Measurements from ENCODE around the gene KSR1. TPM values are rescaled to one million over a fixed set of nuclear protein-coding genes. Genes with fewer than 3 reads are reported as not detected.

Gene KSR1
- total and polyA plus RNA-seq, 2 of the 4 experiments (the other 2 are of a cell fraction): 12.5 to 21.9 TPM

DNA sequence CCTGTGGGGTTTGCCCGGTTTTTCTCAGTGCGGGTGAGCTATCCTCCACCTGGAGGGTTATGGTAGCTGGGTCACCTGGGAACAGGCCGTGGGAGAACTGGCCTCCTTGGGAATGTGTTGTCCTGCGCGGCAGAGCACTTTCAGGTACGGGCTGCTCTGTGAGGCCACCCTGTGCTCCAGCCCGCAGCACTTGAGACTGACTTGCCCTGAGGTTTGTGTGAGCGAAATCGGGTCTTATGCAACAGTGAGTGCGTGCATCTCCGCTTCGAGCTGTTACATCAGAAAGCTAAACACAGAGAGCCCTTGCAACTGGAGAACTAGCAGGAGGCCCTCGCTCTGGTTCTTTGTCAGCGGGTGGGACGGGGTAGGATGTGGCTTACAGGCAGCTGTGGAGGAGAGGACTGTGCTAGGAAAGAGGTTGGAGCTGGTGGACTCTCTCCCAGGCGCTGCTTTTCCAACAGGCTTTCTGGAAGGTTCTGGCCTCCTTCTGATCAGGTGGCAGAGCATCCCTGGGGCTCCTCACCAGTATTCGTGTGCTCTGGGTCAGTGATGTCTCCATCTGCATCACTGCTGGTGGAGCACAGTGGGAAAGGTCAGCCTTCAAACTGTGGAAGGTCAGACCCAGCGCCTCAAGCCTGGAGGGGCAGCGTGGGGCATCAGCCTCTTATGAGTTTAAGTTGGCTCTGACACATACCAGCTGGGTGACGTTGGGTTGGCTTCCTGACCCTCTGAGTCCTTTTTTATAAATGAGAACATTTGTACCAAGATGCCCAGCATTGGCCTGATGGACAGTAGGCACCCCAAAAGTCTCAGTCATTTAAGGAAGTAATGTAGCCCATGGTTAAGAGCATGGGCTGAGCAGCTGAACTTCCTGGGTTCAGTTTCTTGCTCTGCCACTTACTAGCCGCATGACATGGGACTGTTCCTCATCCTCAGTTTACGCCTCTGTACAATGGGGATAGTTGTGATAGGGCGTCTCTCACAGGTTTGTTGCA is 76.3 kb downstream of the KSR1 start (continued):
- TF ChIP-seq RCOR1 (IDR thresholded peaks at IDR 0.05; ENCODE audit: insufficient replicate concordance, low read length): no peak
- TF ChIP-seq RFX5 (IDR thresholded peaks at IDR 0.05; ENCODE audit: low read depth, low read length): 0 out of 2 replicates have a peak, but pooled peaks have one; percentile 24
- no peak; the same call in 1 of the 2 replicates for TF ChIP-seq MAZ (IDR thresholded peaks at IDR 0.05; ENCODE audit: borderline replicate concordance, low read depth, low read length)
